HCEC 1CT (cell line): Measurements from ENCODE around the gene BCAS3.

Source experiments
- DNase-seq: peaks from one replicate; pipeline ENCODE4 v3.0.0-alpha.2; 2017

Gene BCAS3

DNA sequence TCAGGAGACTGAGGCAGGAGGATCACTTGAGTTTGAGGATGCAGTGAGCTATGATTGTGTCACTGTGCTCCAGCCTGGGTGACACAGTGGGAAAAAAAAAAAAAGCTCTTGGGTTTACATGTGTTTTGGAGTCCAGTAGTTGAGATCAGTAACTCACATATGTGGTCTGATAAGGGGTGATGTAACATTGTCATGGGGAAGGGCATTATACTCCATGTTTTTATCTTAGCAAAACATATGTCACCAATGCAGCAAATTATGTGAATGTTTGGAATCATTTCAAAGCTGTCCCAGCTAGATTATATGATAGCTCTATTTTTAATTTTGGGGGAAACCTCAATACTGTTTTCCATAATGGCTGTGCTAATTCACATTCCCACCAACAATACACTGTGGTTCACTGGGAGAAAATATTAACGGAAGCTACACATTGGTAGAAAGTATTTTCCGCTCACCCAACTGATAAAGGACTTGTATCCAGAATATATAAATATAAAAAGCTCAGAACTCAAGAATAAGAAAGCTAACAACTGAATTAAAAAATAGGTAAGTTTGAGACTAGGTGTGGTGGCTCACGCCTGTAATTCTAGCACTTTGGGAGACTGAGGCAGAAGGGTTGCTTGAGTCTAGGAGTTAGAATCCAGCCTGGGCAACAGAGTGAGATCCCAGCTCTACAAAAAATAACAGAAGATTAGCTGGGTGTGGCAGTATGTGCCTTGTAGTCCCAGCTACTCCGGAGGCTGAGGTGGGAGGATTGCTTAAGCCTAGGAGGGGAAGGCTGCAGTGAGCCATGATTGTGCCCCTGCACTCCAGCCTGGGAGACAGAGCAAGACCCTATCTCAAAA lies 497.9 kb downstream of the BCAS3 start:
- no peak for DNase-seq

GRCh38 chr17:61177351-61177750 lies 499.7 kb downstream of the BCAS3 start:
- no peak for DNase-seq

DNA sequence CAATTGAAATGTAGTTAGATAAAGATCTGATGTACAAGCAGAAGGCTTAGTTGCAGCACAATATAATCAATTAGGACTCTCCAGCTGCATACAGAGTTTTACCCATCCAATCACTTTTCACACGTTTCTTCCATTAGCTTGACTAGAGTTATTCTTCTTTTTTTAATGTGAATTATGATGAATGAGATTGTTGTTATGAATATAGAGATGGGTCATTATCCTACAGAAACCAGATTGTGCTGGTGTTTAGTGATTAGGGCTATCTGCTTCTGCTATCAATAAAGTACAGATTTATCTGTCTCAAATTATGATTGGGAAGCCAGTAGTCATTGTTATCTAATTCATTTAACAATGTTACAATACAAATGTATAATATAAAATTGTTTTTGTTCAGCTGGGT lies 500.6 kb downstream of the BCAS3 start:
- DNase-seq: no peak

DNA sequence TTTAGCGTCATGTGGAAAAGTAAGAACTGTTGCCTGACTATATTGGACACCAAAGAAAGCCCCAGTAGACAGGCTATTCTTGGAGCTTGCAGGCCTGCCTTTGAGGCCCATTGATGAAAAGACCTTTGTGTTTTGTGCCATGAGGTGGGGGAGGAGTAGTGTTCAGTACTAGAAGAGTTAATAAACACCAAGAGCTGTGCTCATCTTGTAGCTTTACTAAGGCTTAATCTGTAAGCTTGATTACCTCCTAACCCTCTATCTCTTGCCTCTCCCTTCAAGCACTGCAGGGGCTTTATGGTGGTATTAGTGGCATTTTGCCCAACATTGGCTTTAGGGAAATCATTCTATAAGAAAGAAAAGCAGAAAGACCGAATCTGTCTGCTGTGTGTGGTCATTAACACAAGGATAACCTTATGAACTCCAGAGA lies 501.7 kb downstream of the BCAS3 start:
- DNase-seq: no peak

- DNase-seq: no peak
Measured at GRCh38 chr17:61183793-61184192, 506.1 kb downstream of the BCAS3 start.

DNA sequence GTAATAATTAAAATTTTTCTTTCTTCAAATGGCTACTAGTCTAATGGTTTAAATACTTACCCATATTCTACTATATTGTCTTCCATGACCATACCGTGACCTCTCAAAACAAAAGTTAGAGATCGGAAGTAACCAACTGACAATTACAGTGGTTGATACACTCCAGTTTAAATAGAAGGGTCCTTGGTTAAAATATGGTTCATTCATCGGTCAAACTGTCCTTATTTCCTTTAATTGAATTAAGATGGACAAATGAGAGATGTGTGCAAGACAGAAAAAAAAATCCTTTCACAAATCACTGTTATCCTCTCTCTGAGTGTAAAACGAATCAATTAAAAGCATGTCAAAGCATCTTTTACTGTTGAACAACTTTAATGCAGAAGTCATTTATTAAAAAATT lies 507.7 kb downstream of the BCAS3 start:
- DNase-seq: no peak

- no peak for DNase-seq
Measured at GRCh38 chr17:61187038-61187437, 509.4 kb downstream of the BCAS3 start.

DNA sequence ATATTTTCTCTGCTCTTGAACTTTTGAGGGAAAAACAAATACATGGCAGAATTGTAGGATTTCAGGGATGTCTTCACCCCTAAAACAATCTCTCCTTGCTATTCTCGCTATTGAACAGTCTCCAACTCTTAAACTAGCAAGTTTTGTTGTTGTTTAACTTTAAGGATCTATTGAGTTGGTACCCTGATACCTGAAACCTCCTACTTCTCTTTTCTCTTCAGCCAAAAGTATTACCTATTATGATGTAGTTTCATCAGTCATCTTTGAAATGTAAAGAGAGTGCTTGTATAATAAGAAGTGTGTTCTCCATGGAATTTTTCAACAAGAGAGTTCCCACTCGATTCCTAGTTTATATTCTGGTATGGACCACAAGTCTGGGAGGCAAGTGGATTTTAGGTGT lies 510.4 kb downstream of the BCAS3 start:
- no peak for DNase-seq

GRCh38 chr17:61189968-61190367 lies 512.3 kb downstream of the BCAS3 start:
- DNase-seq: no peak

GRCh38 chr17:61196302-61196704 lies 518.7 kb downstream of the BCAS3 start:
- DNase-seq: peak; percentile 7

DNA sequence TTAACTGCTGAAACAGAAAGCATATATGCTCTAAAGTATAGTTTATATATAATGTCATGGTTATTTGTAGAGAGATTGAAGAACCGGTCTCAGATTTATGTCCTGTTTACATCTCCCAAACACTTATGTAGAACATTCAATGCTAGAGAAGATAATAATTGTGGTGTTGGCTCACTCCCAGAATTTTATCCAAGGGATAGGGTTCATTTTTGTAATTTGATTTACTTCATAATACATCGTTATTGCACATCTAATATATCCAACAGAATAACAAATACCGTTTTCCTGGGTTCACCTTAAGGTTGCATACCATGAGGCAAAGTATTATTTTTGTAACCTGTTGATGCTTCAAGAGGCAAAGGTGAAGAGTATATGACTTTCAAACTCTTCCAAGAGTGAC lies 519.1 kb downstream of the BCAS3 start:
- DNase-seq: no peak

DNA sequence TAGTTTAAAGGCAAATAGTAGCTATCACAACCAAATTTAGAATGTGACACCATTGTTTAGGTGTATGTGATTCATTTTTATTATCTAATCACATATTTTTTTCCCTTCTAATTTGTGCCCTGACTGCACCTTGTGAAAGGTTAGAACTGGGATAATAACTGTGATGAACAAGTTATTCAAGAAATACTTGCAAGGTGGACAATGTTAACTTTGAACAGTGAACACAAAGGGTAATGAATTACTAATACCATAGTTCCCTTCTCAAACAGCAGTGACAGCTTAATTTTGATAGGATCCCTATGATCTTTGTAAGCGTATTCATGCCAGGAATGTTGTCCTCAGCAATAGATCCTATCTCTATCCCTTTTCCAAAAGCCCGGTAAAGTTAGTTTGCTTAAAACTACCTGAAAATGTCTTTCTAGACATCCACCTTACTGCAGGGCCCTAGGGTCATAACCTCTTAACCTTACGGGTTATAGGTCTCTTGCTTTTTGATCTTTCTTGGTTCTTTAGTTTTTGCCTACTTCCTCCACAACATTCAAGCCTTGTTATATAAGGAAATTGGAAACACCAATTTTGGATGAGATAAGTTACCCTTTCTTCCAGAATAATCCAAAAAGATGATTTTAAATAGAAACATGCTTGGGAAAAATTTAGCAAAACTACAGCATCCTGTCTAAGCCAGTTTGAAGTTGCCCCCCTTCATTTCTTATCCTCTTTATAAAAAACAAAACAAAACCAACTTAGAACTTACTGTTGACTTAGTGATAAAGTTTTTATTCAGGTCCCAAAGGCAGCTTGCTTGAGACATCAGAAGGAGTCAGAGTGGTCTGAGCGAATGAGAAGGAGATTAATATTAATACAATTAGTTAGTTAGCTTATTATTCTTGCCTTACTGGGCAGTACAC lies 522.0 kb downstream of the BCAS3 start:
- DNase-seq: no peak

GRCh38 chr17:61200339-61200715 lies 522.7 kb downstream of the BCAS3 start:
- peak; percentile 21 for DNase-seq

- DNase-seq: peak; percentile 97
Measured at GRCh38 chr17:61201211-61201610, 523.6 kb downstream of the BCAS3 start.

- peak; percentile 73 for DNase-seq
Measured at GRCh38 chr17:61202564-61202963, 524.9 kb downstream of the BCAS3 start.

DNA sequence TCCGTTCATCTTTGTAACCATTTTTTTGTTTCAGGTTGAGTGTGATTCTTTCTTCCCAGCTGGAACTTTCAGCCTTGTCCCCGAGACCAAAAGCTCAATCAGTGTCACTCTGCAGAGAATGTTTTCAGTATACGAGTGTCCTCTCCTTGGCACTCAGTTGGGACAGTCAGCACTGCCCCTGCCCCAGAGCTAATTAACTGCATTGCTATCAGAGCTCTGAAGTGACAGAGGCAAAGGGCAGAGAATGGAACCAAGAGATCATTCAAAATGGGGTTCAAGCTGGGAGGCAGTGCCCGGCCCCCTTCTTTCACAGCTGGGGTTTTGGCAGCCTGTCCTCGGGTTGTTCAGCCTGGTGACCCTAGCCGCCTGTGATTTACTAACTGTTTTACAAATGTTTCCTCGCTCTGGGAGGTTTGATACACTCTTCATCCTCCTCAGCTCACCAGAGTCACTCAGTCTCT lies 526.0 kb downstream of the BCAS3 start:
- peak; percentile 20 for DNase-seq

DNA sequence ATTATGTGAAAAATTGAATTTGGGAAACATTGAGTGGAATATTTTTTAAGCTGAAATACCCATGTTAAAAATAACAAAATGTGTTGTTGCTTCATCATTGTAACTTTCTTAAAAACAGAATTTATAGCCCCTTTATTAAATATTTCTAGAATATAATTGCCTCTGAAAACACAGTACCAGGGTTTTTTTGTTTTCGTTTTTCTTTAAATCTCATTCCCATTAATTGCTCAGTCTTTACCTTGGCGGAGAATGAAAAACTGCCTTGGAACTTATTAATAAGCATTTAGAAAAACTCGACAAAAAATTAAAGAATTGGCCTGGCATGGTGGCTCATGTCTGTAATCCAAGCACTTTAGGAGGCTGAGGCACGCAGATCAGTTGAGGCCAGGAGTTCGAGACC lies 526.8 kb downstream of the BCAS3 start:
- no peak for DNase-seq

DNA sequence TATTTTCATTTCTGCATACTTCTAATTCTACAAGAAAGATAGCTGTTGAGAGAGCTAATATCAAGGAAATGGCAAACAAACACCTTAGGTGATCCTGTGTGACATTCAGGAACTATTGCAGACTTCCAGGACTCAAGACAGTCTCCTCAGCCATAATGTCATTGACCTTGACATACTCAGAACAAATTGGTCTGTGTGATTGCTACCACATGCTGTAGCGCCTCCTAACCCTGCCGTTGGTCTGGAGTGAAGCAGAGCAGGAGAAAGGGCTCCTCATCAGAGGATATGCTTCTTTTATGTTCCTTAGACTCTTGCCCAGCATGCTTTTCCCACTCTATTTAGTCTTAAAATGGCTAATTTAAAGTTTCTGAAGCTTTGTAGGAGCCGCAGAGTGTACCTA lies 527.8 kb downstream of the BCAS3 start:
- no peak for DNase-seq

- peak; percentile 41 for DNase-seq
Measured at GRCh38 chr17:61205931-61206330, 528.3 kb downstream of the BCAS3 start.

- no peak for DNase-seq
Measured at GRCh38 chr17:61206922-61207321, 529.3 kb downstream of the BCAS3 start.

DNA sequence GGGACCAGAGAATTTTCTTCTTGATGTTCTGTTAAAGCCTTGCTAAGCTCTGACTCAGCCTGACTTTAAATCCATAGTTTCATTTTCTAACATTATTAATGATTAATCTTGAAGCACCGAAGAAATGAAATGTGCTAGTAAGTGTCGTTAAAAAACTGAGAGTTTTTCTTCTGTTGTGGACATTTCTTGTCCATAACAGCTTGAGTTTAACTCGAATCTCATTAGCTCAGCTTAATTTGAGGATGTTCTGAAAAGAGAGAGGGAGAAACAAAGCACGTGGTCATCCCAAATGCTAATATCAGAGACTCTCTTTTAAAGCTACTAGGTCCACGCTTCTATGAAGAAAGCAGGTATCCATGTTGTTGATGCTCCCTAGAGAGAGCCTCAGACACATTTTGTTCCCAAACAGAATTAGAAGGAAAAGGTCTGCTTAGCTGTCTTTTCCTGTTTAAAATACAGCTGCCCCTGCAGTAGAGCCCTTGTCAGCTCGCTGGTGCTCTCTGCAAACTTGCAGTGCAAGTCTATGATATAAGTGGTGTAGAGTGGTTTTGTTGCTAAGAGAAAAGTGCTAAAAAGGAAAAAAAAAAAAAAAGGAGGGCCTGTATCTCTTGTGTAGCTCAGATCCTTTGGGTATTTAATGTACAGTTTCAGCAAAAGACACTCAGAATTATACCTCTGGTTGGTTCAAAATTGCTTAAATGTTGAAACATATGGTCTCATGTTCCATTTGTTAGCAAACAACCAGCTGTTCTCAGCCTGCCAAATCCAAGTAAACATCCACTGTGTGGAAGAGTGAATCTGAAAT lies 530.9 kb downstream of the BCAS3 start:
- DNase-seq: peak; percentile 61

DNA sequence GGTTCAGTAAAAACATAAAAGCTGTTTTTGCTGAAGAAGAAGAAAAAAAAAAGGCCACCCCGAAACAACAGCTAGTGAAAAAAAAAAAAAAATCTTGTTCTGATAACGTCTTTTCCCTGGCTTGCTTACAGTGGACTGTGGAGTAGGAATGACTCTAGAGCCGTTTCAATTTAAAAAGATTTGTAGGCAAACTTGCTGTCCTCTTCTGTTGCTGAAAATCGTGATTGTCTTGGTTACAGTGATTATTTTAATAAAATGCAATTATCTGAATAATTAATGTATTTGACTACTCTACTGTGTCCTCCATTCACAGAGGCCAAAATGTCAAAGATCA lies 531.4 kb downstream of the BCAS3 start:
- no peak for DNase-seq

GRCh38 chr17:61209525-61209924 lies 531.9 kb downstream of the BCAS3 start:
- no peak for DNase-seq
